Erythroblast (primary cell): ENCODE results near the gene UNC13A.
"Not testable (repeated sequence)": the region's sequence is repeated elsewhere in the genome, so short reads cannot be mapped to it uniquely, and the experiment has no call there.

Experiments
- GATA1 ChIP-seq: IDR thresholded peaks from 2 replicates; pipeline ENCODE4 v1.6.1; 2011; ENCODE audit warnings: low read depth, mild to moderate bottlenecking, control low read depth, low read length, moderate library complexity
- POLR2A ChIP-seq: IDR thresholded peaks from 2 replicates; pipeline ENCODE4 v1.6.1; 2011; ENCODE audit warnings: mild to moderate bottlenecking, low read length

DNA sequence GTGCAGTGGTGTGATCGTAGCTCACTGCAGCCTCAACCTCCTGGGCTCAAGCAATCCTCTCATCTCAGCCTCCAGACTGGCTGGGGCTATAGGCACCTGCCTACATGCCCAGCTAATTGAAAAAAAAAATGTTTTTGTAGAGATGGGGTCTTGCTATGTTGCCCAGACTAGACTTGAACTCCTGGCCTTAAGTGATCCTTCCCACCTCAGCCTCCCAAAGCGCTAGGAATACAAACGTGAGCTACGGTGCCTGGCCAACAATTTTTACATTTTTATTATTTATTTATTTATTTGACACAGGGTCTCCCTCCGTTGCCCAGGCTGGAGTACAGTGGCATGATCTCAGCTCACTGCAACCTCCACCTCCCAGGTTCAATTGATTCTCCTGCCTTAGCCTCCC lies 117.9 kb downstream of the UNC13A start:
- not testable (repeated sequence) for TF ChIP-seq POLR2A, GATA1
